ENCODE measurements around the gene KIAA0513.
"Not testable (repeated sequence)": the region's sequence is repeated elsewhere in the genome, so short reads cannot be mapped to it uniquely, and the experiment has no call there.

Gene KIAA0513

GRCh38 chr16:85049706-85050305 is 22.2 kb downstream of the KIAA0513 start:
- DNase-seq (ENCODE audit: low read depth) = no peak

GRCh38 chr16:85051067-85051581 is 23.5 kb downstream of the KIAA0513 start:
- no peak for DNase-seq (ENCODE audit: low read depth)

- DNase-seq (ENCODE audit: low read depth) = no peak
These were observed 24.1 kb downstream of the KIAA0513 start for GRCh38 chr16:85051683-85052082.

- no peak for DNase-seq (ENCODE audit: low read depth)
These were observed 24.9 kb downstream of the KIAA0513 start for GRCh38 chr16:85052536-85052935.

GRCh38 chr16:85054321-85054720 is 26.7 kb downstream of the KIAA0513 start:
- not testable (repeated sequence) for DNase-seq (ENCODE audit: low read depth)

- DNase-seq (ENCODE audit: low read depth) = no peak
These were observed 27.4 kb downstream of the KIAA0513 start for GRCh38 chr16:85054948-85055492.

- no peak for DNase-seq (ENCODE audit: low read depth)
These were observed 28.1 kb downstream of the KIAA0513 start for GRCh38 chr16:85055493-85056210.

- DNase-seq (ENCODE audit: low read depth) = no peak
These were observed 28.7 kb downstream of the KIAA0513 start for GRCh38 chr16:85056211-85056748.

- no peak for DNase-seq (ENCODE audit: low read depth)
These were observed 29.8 kb downstream of the KIAA0513 start for GRCh38 chr16:85057212-85057889.

GRCh38 chr16:85057948-85058347 is 30.4 kb downstream of the KIAA0513 start:
- DNase-seq (ENCODE audit: low read depth) = no peak

GRCh38 chr16:85058909-85059308 is 31.3 kb downstream of the KIAA0513 start:
- no peak for DNase-seq (ENCODE audit: low read depth)

GRCh38 chr16:85061566-85061965 is 34.0 kb downstream of the KIAA0513 start:
- no peak for DNase-seq (ENCODE audit: low read depth)

- no peak for DNase-seq (ENCODE audit: low read depth)
These were observed 34.7 kb downstream of the KIAA0513 start for GRCh38 chr16:85062323-85062722.

- no peak for DNase-seq (ENCODE audit: low read depth)
These were observed 35.2 kb downstream of the KIAA0513 start for GRCh38 chr16:85062845-85063244.

GRCh38 chr16:85064186-85064585 is 36.6 kb downstream of the KIAA0513 start:
- no peak for DNase-seq (ENCODE audit: low read depth)

GRCh38 chr16:85065099-85065498 is 37.5 kb downstream of the KIAA0513 start:
- no peak for DNase-seq (ENCODE audit: low read depth)

- no peak for DNase-seq (ENCODE audit: low read depth)
These were observed 38.8 kb downstream of the KIAA0513 start for GRCh38 chr16:85066346-85066885.

GRCh38 chr16:85067024-85067423 is 39.4 kb downstream of the KIAA0513 start:
- DNase-seq (ENCODE audit: low read depth) = no peak

- no peak for DNase-seq (ENCODE audit: low read depth)
These were observed 39.8 kb downstream of the KIAA0513 start for GRCh38 chr16:85067426-85067825.

- no peak for DNase-seq (ENCODE audit: low read depth)
These were observed 41.2 kb downstream of the KIAA0513 start for GRCh38 chr16:85068746-85069145.

- DNase-seq (ENCODE audit: low read depth) = no peak
These were observed 41.6 kb downstream of the KIAA0513 start for GRCh38 chr16:85069171-85069570.

All from HS-27A (cell line).